Stimulated activated CD4-positive, alpha-beta T cell treated with anti-CD3 and anti-CD28 coated beads, Interleukin-12 subunit alpha, Interleukin-12 subunit beta, amount 100 ng/mL, for 48 hours (primary cell): ENCODE data around the gene PRR23C.
"Not testable (repeated sequence)": the region's sequence is repeated elsewhere in the genome, so short reads cannot be mapped to it uniquely, and the experiment has no call there.

Experiments
- DNase-seq, 3 donors: peaks; one replicate each; pipeline ENCODE4 v3.0.0-alpha.2; 2020; ENCODE audit warnings: low read depth in 2 of 3, low spot score in 1 of 3

Gene PRR23C

DNA sequence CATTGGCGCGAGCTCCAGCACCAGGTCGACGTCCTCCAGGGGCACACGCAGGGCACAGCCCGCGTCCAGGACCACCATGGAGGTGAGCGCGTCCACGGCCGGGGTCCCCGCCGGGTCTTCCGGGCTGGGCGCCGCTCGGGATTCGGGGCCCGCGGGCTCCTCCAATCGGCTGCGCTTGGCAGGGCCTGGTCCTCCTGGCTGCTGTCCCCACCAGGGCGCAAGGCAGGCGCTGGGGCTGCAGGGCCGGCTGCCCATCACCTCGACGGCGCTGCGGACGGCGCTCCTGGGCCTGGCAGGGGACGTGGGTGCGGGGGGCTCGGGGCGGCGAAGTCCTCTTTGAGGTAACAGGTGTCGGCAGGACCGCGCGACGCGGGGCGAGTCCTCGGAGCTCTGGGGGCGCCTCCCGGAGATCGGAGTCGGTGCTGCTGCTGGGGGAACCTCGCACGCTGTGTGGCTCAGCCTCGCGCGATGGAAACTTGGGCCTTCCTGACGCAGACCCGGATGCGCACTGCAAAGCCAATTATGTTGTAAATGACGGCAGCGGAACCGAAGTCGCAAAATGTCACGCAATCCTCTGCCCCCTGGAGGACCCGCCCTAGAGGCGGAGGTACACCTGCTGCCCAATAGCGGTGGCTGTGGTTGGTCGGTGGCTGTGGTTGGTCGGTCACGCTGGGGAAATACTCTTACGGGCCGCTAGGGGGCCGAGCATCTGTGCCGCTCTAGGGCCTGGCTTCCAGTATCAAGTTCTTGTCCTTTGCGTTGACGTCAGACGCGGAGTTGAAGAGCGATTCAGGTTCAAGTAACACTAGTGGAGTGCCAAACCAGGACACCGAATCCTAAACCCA lies at the start of gene PRR23C:
PRR23C (minus strand) TSS at position 527 of the 845 bp plus-strand sequence; CDS start at position 255, 272 bp downstream.
- DNase-seq: no peak

DNA sequence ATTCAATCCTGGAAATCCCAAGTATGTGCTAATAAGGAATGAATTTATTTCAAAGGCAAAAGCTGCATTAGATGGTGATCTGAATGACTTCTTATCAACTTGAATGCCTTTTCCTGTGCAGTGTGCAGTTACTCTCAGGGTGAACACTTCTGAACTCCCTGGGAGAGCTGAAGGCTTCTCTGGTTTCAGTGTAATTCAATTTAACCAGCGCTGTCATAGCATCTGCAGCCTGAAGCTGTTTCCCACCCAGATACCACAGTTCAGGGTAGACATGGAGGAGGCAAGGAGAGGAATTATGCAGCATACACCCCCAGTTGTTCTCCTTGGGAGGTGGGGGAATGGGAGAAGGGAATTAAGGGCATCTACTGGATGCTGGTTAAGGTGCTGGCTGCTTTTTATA lies 49.1 kb upstream of the PRR23C start:
- no peak for DNase-seq

DNA sequence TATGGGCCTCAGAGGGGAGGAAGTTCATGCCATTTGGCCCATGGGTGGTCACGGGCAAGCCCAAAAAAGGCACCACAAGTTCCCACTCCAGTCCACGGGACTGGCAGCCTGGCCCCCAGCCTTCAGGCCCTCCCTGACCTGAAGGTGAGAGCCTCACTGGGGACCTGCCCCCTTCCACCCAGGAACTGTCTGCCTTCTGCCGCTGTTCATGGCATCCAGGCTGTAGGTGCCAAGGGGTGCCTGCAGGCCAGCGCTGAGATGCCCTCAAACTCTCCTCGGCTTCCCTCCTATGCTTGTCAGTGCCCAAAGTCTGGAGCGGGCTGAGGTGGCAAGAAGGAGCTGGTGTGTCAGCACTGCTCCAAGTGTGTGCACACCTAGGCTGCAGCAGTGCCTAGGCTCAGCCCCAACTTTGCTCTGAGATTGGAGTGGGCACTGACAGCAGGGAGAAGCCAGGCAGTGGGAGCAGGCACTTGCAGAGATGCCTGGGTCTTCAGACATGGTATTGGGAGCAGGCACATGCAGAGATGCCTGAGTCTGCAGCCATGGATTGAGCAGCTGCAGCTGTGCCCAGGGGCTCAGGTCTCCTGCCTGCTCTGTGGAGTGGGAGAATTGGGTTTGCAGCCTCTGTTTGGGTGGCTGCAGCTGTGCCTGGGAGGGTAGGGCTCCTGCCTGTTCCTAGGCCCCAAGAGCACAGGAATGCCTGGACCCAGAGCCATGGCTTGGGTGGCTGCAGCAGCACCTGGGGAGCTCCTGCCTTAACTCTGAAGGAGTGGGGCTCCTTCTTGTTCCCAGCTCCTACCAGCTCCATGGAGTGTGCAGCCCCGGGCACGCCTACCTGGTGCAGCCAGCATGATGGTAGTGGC lies 44.0 kb upstream of the PRR23C start:
- DNase-seq: no peak

DNA sequence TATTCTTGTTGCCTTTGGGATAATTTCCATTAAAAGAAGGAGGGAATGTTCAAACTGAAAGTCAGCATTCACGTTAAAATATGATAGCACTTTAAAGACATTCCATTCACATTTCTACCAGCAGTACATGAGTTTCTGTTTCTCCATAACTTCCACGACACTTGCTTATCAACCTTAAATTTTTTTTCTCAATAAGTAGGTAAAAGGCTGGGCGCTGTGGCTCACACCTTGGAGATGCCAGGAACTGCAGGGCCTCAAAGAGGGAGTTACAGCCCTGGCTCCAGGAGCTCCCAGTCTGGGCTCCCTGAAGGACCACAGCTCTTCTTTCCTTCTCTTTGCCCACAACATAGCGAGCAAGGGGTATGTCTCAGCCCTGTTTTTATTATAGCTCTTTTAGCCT lies 42.9 kb upstream of the PRR23C start:
- DNase-seq: no peak

DNA sequence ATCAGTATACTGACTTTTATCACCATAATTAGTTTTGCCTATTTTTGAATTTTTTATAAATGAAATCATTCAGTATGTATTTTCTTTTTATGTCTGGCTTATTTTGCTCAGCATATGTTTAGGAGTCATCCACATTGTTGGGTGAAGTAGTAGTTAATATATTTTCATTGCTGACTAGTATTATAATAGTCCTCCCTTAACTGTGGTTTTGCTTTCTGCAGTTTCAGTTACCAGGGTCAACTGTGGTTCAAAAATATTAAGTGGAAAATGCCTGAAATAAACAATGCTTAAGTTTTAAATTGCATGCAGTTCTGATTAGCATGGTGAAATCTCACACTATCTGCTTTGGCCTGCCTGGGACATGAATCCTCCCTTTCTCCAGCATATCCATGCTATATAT lies 39.5 kb upstream of the PRR23C start:
- no peak for DNase-seq

DNA sequence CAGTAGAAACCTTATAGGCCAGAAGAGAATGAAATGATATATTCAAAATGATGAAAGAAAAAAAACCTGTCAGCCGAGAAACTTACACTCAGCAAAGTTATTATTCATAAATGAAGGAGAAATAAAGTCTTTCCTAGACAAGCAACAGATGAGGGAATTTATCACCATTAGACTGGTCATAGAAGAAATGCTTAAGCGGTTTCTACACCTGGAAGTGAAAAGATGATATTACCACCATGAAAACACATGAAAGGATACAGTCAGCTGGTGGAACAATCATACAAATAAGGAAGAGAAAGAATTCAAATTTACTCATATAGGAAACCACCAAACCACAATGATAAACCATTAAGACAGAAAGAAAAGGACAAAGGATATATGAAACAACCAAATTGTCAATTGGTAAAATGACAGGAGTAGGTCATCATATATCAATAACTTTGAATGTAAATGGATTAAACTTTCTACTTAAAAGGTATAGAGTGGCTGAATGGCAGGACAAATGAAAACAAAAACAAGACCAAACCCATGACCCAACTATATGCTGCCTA lies 29.9 kb upstream of the PRR23C start:
- DNase-seq: no peak

DNA sequence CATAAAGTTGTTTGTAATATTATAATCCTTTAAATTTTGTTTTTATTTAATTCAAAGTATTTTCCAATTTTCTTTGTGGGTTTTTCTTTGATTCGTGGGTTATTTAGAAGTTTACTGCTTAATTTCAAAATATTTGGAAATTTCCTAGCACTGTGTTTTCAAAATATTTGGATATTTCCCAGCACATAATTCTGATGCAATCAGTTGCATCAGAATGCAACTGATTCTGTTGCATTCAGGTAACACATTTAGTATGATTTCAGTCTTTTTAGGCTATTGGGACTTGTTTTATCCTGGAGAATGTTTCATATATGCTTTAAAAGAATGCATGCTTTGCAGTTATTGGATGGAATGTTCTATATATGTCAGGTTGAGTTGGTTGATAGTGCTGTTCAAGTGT lies 18.2 kb upstream of the PRR23C start:
- no peak for DNase-seq

DNA sequence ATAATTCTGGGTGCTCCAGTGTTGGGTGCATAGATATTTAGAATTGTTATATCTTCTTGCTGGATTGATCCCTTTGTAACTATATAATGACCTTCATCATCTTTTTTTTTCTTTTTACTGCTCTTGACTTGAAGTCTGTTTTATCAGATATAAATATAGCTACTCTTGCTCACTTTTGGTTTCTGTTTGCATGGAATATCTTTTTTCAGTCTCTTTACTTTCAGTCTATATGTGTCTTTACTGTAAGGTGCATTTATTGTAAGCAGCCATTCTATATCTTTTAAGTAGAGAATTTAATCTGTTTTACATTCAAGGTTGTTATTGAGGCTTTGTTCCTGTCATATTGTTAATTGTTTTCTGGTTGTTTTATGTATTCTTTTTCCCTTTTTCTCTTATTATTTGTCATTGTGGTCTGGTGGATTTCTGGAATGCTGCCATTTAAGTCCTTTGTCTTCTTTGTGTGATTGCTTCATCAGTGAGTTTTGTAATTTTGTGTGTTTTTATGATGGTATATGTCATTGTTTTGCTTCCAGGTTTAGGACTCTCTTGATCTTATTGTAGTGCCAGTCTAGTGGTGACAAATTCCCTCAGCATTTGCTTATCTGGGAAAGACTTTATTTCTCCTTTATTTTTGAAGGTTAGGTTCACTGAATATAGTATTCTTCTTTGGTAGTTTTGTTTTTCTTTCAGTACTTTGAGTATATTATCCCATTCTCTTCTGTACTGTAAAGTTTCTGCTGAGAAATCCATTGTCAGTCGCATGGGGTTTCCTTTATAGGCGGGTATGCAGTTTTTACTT lies 8.3 kb upstream of the PRR23C start:
- no peak for DNase-seq

DNA sequence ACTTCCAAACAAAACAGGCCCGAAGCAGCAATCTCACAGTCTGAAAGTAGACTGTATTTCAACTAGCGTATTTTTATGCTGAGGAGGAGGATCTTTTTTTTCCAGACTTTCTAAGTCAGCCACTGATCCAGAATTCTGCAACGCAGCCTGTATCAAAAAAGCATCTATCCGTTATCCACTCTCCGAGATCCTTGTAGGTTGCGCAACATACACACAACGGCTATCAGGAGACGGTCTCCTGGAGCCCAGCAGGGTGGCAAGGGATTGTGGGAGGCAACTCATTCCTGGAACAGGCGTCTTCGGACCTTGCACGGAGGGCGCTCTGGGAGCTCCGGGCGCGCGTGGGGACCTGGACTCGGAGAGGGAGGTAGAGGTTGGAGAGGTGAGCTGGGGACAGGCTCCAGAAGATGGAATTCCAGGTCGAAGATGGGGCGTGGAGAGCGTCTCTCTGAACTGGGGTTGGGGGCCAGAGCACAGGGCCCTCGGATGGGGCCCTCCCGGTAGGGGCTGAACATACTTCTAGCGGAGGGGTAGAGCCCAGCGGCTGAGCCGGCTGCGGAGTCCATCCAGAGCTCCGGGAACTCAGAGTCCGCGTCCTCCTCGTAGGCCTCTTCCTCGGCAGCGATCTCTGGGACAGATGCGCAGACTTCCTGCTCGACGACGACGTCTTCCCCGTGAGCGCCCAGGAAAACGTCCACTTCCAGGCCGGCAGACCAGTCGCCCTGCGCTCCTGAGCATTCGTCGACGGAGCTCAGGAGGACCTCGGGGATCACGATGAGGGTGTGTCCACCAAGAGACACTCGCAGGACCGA lies 932 bp downstream of the PRR23C start:
- no peak for DNase-seq

DNA sequence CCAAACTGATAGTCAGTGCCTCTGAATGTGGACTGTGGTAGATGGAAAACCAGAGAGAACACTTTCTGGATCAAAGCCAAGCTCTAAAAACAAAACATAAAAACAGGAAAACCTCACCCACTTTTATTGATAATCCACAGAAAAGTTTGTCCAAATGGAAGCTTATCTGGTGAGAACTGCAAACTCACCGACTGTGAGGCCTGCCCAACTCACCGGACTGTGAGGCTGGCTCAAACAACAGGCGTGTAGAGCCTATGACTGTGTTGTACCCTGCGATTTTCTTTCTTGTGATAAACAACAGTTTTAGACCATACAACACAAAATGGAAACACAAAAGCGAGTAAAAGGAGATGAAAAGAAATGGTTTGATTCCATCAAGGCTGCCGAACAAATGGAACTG lies 7.2 kb downstream of the PRR23C start:
- no peak for DNase-seq

DNA sequence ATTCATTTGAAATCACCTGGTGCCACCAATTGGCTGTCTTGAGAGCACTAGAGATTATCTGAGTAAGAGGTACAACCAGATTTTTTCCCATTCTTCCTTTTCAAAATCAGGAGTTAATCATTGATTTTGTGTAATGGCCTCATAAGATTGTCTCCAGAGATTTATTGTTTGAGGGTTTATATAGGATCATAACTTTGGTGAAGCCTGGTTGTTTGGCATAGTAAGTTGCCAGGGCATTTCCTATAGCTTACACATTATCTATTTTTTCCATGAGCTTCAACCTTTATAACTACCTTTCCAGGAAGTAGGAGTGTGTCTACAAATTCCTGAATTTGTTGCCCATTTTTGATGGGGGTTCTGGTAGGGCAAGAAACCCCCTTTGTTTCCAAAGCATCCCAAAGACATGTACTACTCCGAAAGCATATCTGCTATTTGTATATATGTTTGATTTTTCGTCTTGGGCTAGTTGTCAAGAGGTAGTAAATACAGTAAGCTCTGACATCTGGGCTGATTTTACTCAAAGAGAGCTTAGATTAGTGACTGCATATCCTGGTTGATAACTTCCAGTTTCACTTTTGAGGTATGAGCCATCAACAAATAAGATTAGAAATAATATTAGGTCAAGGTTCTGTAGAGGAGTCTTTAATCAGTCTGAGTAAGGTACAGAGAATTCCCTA lies 12.2 kb downstream of the PRR23C start:
- no peak for DNase-seq

DNA sequence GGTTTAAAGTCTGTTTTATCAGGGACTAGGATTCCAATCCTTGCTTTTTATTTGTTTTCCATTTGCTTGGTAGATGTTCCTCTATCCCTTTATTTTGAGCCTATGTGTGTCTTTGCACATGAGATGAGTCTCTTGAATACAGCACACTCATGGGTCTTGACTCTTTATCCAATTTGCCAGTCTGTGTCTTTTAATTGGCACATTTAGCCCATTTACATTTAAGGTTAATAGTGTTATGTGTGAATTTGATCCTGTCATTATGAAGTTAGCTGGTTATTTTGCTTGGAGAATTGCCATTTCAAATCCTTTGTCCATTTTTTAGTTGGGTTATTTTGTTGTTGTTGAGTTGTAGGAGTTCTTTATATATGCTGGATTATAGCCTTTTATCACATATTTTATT lies 14.1 kb downstream of the PRR23C start:
- DNase-seq: not testable (repeated sequence)

DNA sequence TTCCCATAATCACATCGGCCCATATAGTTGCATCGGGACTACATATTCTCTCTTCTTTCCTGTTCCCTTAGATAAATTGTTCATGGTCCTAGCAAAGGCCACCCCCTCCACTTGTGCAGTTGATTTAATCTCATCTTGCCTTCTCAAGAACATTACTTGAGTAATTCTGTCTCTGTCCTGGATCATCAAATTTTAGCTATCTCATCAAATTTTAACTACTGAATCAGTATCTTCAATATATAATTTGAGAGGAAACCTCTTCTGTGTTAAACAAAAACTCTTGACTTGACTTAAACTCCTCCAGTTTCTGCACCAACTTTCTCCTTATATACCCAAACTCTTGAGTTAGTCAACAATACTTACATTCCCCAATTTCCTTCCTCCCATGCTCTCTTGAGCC lies 19.7 kb downstream of the PRR23C start:
- no peak for DNase-seq

DNA sequence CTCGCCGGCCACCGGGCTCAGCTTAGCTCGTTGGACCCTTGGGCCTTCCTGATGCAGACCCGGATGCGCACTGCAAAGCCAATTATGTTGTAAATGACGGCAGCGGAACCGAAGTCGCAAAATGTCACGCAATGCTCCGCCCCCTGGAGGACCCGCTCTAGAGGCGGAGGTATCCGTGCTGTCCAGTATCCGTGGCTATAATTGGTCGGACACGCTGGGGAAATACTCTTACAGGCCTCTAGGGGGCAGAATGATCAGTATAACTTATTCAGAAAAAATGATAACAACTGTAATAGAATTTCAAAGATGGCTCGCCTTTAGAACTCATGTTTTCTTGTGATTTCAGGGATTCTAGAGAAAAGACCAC lies 23.8 kb downstream of the PRR23C start, which contains the start of gene PRR23B:
PRR23B (minus strand) TSS at position 59 of the 367 bp plus-strand sequence. CDS start 265 bp downstream, outside the sequence.
- DNase-seq: no peak

DNA sequence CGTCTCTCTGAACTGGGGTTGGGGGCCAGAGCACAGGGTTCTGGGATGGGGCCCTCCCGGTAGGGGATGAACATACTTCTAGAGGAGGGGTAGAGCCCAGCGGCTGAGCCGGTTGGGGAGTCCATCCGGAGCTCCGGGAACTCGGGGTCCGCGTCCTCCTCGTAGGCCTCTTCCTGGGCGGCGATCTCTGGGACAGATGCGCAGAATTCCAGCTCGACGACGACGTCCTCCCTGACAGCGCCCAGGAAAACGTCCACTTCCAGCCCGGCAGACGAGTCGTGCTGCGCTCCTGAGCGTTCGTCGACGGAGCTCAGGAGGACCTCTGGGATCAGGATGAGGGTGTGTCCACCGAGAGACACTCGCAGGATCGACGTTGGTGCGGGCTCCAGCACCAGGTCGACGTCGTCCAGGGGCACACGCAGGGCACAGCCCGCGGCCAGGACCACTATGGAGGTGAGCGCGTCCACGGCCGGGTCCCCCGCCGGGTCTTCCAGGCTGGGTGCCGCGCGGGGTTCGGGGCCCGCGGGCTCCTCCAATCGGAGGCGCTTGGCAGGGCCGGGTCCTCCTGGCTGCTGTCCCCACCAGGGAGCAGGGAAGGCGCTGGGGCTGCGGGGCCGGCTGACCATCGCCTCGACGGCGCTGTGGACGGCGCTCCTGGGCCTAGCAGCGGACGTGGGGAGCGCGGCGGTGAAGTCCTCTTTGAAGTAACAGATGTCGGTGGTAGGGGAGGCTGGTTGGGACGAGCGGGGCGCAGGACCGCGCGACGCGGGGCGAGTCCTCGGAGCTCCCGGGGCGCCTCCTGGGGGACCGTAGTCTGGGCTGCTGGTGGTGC lies 24.4 kb downstream of the PRR23C start:
- DNase-seq: no peak

DNA sequence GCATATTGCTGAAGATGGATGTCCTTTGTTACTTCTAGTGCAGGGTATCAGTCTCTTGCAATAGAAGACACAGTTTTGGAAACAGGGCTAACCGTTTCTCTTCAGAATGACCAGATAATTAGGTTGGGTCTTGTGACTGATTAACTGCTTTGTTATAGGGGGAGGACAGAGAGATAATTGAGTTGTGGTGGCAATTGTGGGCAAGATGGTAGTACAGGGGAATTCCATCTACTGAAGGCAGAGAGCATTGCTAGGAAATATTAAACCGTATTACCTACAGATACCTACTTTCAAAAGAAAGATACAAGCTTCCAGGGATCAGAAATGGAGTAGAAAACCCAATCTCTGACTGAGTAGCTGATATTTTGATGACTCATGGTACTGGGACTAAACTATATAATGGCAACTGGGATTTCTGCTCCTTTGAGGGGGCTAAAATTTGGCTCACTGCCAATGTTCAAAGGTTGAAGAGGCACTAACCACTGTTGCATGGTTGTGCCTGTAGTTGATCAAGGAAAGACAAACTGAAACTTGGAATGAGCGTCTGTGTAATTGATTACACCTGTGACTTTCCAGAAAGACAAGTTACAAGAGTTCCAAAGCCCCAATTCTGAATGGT lies 28.2 kb downstream of the PRR23C start:
- DNase-seq: no peak

DNA sequence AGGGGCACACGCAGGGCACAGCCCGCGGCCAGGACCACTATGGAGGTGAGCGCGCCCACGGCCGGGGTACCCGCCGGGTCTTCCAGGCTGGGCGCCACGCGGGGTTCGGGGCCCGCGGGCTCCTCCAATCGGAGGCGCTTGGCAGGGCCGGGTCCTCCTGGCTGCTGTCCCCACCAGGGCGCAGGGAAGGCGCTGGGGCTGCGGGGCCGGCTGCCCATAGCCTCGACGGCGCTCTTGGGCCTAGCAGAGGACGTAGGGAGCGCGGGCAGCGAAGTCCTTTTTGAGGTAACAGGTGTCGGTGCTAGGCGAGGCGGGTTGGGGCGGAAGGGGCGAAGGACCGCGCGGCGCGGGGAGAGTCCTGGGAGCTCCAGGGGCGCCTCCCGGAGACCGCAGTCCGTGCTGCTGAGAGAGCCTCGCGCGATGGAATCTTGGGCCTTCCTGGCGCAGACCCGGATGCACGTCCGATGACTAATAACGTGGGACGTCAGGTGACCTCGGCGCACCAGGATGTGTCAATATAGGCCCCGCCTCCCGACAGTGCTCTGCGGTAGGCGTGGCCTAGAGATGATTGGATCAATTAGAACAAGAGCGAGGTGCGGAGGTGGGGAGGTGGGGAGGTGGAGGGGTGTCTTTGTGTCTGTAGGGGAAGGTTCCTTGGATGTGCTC lies 38.5 kb downstream of the PRR23C start, which contains the start of gene PRR23A:
PRR23A (minus strand) TSS at position 218 of the 666 bp plus-strand sequence; CDS start at position 218, 0 bp downstream.
- DNase-seq: no peak
